SK-N-MC (cell line): Measurements from ENCODE around the gene HFM1.
"Not testable (repeated sequence)": the region's sequence is repeated elsewhere in the genome, so short reads cannot be mapped to it uniquely, and the experiment has no call there.

Experiments used
- DNase-seq: peaks from one replicate; pipeline ENCODE4 v3.0.0-alpha.2; 2011; ENCODE audit warnings: low read depth, low spot score
- H3K27ac ChIP-seq: fragments of 200-600 bp; sonication (generic); 2 replicates; pipeline ENCODE4 v1.5.1; 2016; ENCODE audit warnings: mixed run types
- H3K36me3 ChIP-seq: fragments of 200-600 bp; sonication (generic); 2 replicates; pipeline ENCODE4 v1.6.1; 2017; ENCODE audit warnings: antibody characterized with exemption, low read length, mixed read lengths; ENCODE audit not compliant: insufficient read depth
- H3K4me3 ChIP-seq: fragments of 200-600 bp; sonication (generic); 2 replicates; pipeline ENCODE4 v1.5.1; 2016
- H3K9ac ChIP-seq: fragments of 200-600 bp; sonication (generic); 2 replicates; pipeline ENCODE4 v1.8.0; 2017; ENCODE audit warnings: mixed run types, mixed read lengths; ENCODE audit not compliant: insufficient read length
- H3K9me3 ChIP-seq: fragments of 200-600 bp; sonication (generic); 2 replicates; pipeline ENCODE4 v1.6.1; 2017; ENCODE audit warnings: low read depth, mild to moderate bottlenecking, antibody characterized with exemption, low read length, moderate library complexity, mixed read lengths
- EZH2 ChIP-seq: fragments of 200-600 bp; sonication (generic); IDR thresholded peaks from one replicate; pipeline ENCODE4 v1.6.1; 2017; ENCODE audit warnings: antibody characterized with exemption
- FOXP2 ChIP-seq: optimal IDR thresholded peaks from 2 replicates; pipeline ENCODE3; 2011; ENCODE audit warnings: mild to moderate bottlenecking, moderate library complexity; ENCODE audit not compliant: insufficient read depth; ENCODE audit errors: extremely low read length, control extremely low read depth
- POLR2AphosphoS5 ChIP-seq: IDR thresholded peaks from 2 replicates; pipeline ENCODE4 v1.6.1; 2012; ENCODE audit warnings: mild to moderate bottlenecking, low read depth, low read length, borderline replicate concordance

The HFM1 gene

GRCh38 chr1:91404151-91405012 is at the start of gene HFM1:
TSS of gene HFM1 (minus strand) at chr1:91404837. CDS start at chr1:91401082, 3,755 bp downstream.
- H3K36me3 ChIP-seq = no peaks in the 10 kb centered on the region
- H3K27ac ChIP-seq = 0 out of 2 replicates have a peak within 1 kb of the TSS, but pooled peaks have one; percentile 12
- peak within 1 kb of the TSS; percentile 80 for H3K4me3 ChIP-seq
- H3K9me3 ChIP-seq = no peaks in the 10 kb centered on the region
- TF ChIP-seq FOXP2 = peak; percentile 54
- TF ChIP-seq EZH2 = no peak
- peak; percentile 71 for TF ChIP-seq POLR2AphosphoS5
- DNase-seq = no peak
- H3K9ac ChIP-seq = peak within 1 kb of the TSS; percentile 78

- H3K4me3 ChIP-seq = no peak overlapping the region
- DNase-seq = no peak
- H3K27ac ChIP-seq = no peak overlapping the region
- no peaks in the 10 kb centered on the region for H3K36me3 ChIP-seq
- TF ChIP-seq FOXP2 (no peak), POLR2AphosphoS5 (no peak), EZH2 (no peak)
- no peaks in the 10 kb centered on the region for H3K9me3 ChIP-seq
- H3K9ac ChIP-seq = no peak overlapping the region
These were observed 49.5 kb upstream of the HFM1 start for GRCh38 chr1:91454136-91454535.

- 0 out of 2 replicates have a peak overlapping the region, but pooled peaks have one; percentile 20 for H3K4me3 ChIP-seq
- no peaks in the 10 kb centered on the region for H3K9me3 ChIP-seq
- H3K27ac ChIP-seq = no peak overlapping the region; the same call in 1 of the 2 replicates
- TF ChIP-seq FOXP2 (no peak), POLR2AphosphoS5 (no peak), EZH2 (no peak)
- no peaks in the 10 kb centered on the region for H3K36me3 ChIP-seq
- no peak for DNase-seq
- no peak overlapping the region for H3K9ac ChIP-seq
These were observed 45.6 kb upstream of the HFM1 start for GRCh38 chr1:91450260-91450659.

GRCh38 chr1:91447782-91448181 is 43.1 kb upstream of the HFM1 start:
- not testable (repeated sequence) for DNase-seq, H3K9me3 ChIP-seq, H3K9ac ChIP-seq, H3K36me3 ChIP-seq, H3K27ac ChIP-seq, H3K4me3 ChIP-seq

GRCh38 chr1:91441980-91442379 is 37.3 kb upstream of the HFM1 start:
- not testable (repeated sequence) for H3K9me3 ChIP-seq, H3K9ac ChIP-seq, DNase-seq, H3K27ac ChIP-seq, H3K36me3 ChIP-seq, H3K4me3 ChIP-seq

- TF ChIP-seq EZH2 (no peak), FOXP2 (no peak), POLR2AphosphoS5 (no peak)
- Histone ChIP-seq H3K27ac (no peak overlapping the region), H3K9ac (no peak overlapping the region), H3K36me3 (no peaks in the 10 kb centered on the region), H3K4me3 (no peak overlapping the region), H3K9me3 (no peaks in the 10 kb centered on the region)
- DNase-seq = no peak
These were observed 36.2 kb upstream of the HFM1 start for GRCh38 chr1:91440847-91441246.

GRCh38 chr1:91439016-91439415 is 34.4 kb upstream of the HFM1 start:
- Histone ChIP-seq H3K36me3 (no peaks in the 10 kb centered on the region), H3K4me3 (no peak overlapping the region), H3K9ac (no peak overlapping the region), H3K9me3 (no peaks in the 10 kb centered on the region), H3K27ac (no peak overlapping the region)
- no peak for TF ChIP-seq EZH2
- TF ChIP-seq FOXP2 = no peak
- TF ChIP-seq POLR2AphosphoS5 = no peak
- no peak for DNase-seq

- TF ChIP-seq POLR2AphosphoS5 = no peak
- DNase-seq = no peak
- no peak overlapping the region for H3K4me3 ChIP-seq
- H3K9me3 ChIP-seq = no peaks in the 10 kb centered on the region
- H3K36me3 ChIP-seq = no peaks in the 10 kb centered on the region
- H3K27ac ChIP-seq = no peak overlapping the region
- H3K9ac ChIP-seq = no peak overlapping the region
These were observed 23.7 kb upstream of the HFM1 start for GRCh38 chr1:91428182-91428798.

GRCh38 chr1:91427741-91428140 is 23.1 kb upstream of the HFM1 start:
- H3K9me3 ChIP-seq = no peaks in the 10 kb centered on the region
- no peak overlapping the region for H3K9ac ChIP-seq
- no peak for DNase-seq
- H3K27ac ChIP-seq = no peak overlapping the region
- H3K4me3 ChIP-seq = no peak overlapping the region
- H3K36me3 ChIP-seq = no peaks in the 10 kb centered on the region
- TF ChIP-seq POLR2AphosphoS5 (no peak), EZH2 (no peak), FOXP2 (no peak)

- not testable (repeated sequence) for H3K36me3 ChIP-seq, DNase-seq
These were observed 17.9 kb upstream of the HFM1 start for GRCh38 chr1:91422523-91422922.

More at GRCh38 chr1:91422523-91422922, 17.9 kb upstream of the HFM1 start:
- H3K9me3 ChIP-seq, H3K9ac ChIP-seq, H3K27ac ChIP-seq, H3K4me3 ChIP-seq: not testable (repeated sequence)
